Calu3 (cell line): ENCODE data around the gene PDE7B. TPM values are rescaled to one million over a fixed set of nuclear protein-coding genes. Genes with fewer than 3 reads are reported as not detected.

Experiments used
- BruUV-seq: library from RNA; stranded (reverse); fragments of 400-500 nt; replicated peaks from 2 replicates; lab custom pipeline; 2021; lab: Mats Ljungman, UMichigan
- CTCF ChIA-PET: fragments of 300-600 bp; sonication (Branson Sonifier 250); formaldehyde crosslinking; loops from one replicate; lab custom pipeline; 2022; ENCODE audit warnings: antibody characterized with exemption; lab: Charles Lee
- DNase-seq: peaks from one replicate; pipeline ENCODE4 v3.0.0; 2022
- H3K27ac Mint-ChIP-seq: one replicate; pipeline ENCODE4 v1.8.0; 2022; ENCODE audit warnings: mixed read lengths; ENCODE audit not compliant: unreplicated experiment
- H3K27me3 Mint-ChIP-seq: one replicate; pipeline ENCODE4 v1.8.0; 2022; ENCODE audit warnings: mixed read lengths; ENCODE audit not compliant: unreplicated experiment
- H3K36me3 Mint-ChIP-seq: one replicate; pipeline ENCODE4 v1.8.0; 2022; ENCODE audit warnings: mild to moderate bottlenecking, moderate library complexity, mixed read lengths; ENCODE audit not compliant: insufficient read depth, unreplicated experiment
- H3K4me1 Mint-ChIP-seq: one replicate; pipeline ENCODE4 v1.8.0; 2022; ENCODE audit warnings: mild to moderate bottlenecking, low read depth, mixed read lengths; ENCODE audit not compliant: unreplicated experiment
- H3K4me3 Mint-ChIP-seq: one replicate; pipeline ENCODE4 v1.8.0; 2022; ENCODE audit warnings: mild to moderate bottlenecking, low read depth, moderate library complexity, mixed read lengths; ENCODE audit not compliant: unreplicated experiment
- H3K9me3 Mint-ChIP-seq: one replicate; pipeline ENCODE4 v1.8.0; 2022; ENCODE audit warnings: low read depth, mixed read lengths; ENCODE audit not compliant: unreplicated experiment
- intact Hi-C: fragments of 100-400 bp; cut with micrococcal nuclease; formaldehyde crosslinking; loops from one replicate; pipeline ENCODE4 v1.10.0; 2022; ENCODE audit not compliant: unreplicated experiment
- total RNA-seq: library from RNA; stranded (reverse); gene quantifications from 2 replicates; pipeline ENCODE4 v1.2.3, GENCODE V29; 2022
- TF ChIP-seq, protein P1 (sequence below): fragments of 200-600 bp; IDR thresholded peaks from one replicate; pipeline ENCODE4 v1.8.0; 2022; ENCODE audit warnings: antibody characterized with exemption; ENCODE audit not compliant: unreplicated experiment

The PDE7B gene
- total RNA-seq, 1 experiment from 2014 or later, result 0.09 TPM

DNA sequence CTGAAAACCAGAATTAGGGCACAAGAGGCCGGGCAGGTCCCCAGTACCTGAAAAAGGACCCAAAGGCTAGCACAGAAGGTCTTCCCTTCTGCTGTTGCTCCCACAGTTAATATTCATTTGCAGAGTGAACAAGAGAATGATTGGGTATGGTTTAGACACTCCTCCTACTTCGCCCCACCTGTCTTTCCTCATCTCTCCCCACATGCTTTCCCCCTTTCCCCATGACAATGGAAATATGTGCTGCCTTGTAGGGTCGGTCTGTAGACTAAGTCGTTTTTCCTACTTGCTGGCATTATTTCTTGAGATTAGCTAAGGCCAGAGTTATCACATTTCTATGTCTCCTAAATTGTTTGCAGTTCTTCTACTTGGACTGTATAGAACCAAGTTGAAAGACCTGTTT, 181.9 kb downstream of the PDE7B start:
- no peak for DNase-seq
- H3K27me3 Mint-ChIP-seq, result no peaks in the 10 kb centered on the region
- CTCF ChIA-PET, result interaction anchor here (0.6 kb wide), 1 partner anchor 35 kb away, joined by 8 read pairs; no protein-coding TSS in a partner anchor
- BruUV-seq, result no TSS peak
- peaks cover 9% of the 10 kb centered on the region for H3K4me1 Mint-ChIP-seq
- H3K36me3 Mint-ChIP-seq, result no peaks in the 10 kb centered on the region
- intact Hi-C loops, result no loop called here
- H3K27ac Mint-ChIP-seq, result no peak overlapping the region
- H3K9me3 Mint-ChIP-seq, result no peaks in the 10 kb centered on the region
- no peak overlapping the region for H3K4me3 Mint-ChIP-seq
- TF ChIP-seq, protein P1, sequence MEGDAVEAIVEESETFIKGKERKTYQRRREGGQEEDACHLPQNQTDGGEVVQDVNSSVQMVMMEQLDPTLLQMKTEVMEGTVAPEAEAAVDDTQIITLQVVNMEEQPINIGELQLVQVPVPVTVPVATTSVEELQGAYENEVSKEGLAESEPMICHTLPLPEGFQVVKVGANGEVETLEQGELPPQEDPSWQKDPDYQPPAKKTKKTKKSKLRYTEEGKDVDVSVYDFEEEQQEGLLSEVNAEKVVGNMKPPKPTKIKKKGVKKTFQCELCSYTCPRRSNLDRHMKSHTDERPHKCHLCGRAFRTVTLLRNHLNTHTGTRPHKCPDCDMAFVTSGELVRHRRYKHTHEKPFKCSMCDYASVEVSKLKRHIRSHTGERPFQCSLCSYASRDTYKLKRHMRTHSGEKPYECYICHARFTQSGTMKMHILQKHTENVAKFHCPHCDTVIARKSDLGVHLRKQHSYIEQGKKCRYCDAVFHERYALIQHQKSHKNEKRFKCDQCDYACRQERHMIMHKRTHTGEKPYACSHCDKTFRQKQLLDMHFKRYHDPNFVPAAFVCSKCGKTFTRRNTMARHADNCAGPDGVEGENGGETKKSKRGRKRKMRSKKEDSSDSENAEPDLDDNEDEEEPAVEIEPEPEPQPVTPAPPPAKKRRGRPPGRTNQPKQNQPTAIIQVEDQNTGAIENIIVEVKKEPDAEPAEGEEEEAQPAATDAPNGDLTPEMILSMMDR, result no peak

- no TSS peak for BruUV-seq
- intact Hi-C loops, result loop anchor here (2.0 kb wide), 1 partner anchor 32 kb away; no protein-coding TSS in a partner anchor
- TF ChIP-seq, protein P1, result no peak
- no peaks in the 10 kb centered on the region for H3K27me3 Mint-ChIP-seq
- CTCF ChIA-PET, result interaction anchor here (0.6 kb wide), 1 partner anchor 161 kb away, joined by 3 read pairs; no protein-coding TSS in a partner anchor
- H3K4me3 Mint-ChIP-seq, result no peak overlapping the region
- H3K4me1 Mint-ChIP-seq, result peaks cover 9% of the 10 kb centered on the region
- DNase-seq, result no peak
- no peaks in the 10 kb centered on the region for H3K36me3 Mint-ChIP-seq
- no peaks in the 10 kb centered on the region for H3K9me3 Mint-ChIP-seq
- no peak overlapping the region for H3K27ac Mint-ChIP-seq
Observed at GRCh38 chr6:136034422-136034821, 182.9 kb downstream of the PDE7B start.

- H3K4me1 Mint-ChIP-seq, result peaks cover 9% of the 10 kb centered on the region
- H3K9me3 Mint-ChIP-seq, result no peaks in the 10 kb centered on the region
- H3K27ac Mint-ChIP-seq, result no peak overlapping the region
- BruUV-seq, result no TSS peak
- H3K4me3 Mint-ChIP-seq, result no peak overlapping the region
- TF ChIP-seq, protein P1, result no peak
- CTCF ChIA-PET, result no interaction called here
- intact Hi-C loops, result loop anchor here (2.0 kb wide), 1 partner anchor 31 kb away; no protein-coding TSS in a partner anchor
- DNase-seq, result no peak
- H3K27me3 Mint-ChIP-seq, result no peaks in the 10 kb centered on the region
- no peaks in the 10 kb centered on the region for H3K36me3 Mint-ChIP-seq
Observed at GRCh38 chr6:136035378-136036070, 184.0 kb downstream of the PDE7B start.

- peaks cover 9% of the 10 kb centered on the region for H3K4me1 Mint-ChIP-seq
- intact Hi-C loops, result no loop called here
- H3K27ac Mint-ChIP-seq, result no peak overlapping the region
- TF ChIP-seq, protein P1, result no peak
- no peaks in the 10 kb centered on the region for H3K9me3 Mint-ChIP-seq
- no peak for DNase-seq
- H3K27me3 Mint-ChIP-seq, result no peaks in the 10 kb centered on the region
- CTCF ChIA-PET, result no interaction called here
- no TSS peak for BruUV-seq
- no peaks in the 10 kb centered on the region for H3K36me3 Mint-ChIP-seq
- H3K4me3 Mint-ChIP-seq, result no peak overlapping the region
Observed at GRCh38 chr6:136036071-136036380, 184.5 kb downstream of the PDE7B start.
